NCI-H2081 (cell line): ENCODE measurements around the gene BMPR1B.
A peak's percentile ranks its signal among the peaks of the same experiment; 100 is the strongest.
"Not testable (repeated sequence)": the region's sequence is repeated elsewhere in the genome, so short reads cannot be mapped to it uniquely, and the experiment has no call there.

Experiments
- DNase-seq, 2 experiments: peaks; one replicate each; lab custom pipeline; 2025; lab: John Stamatoyannopoulos, UW

Gene BMPR1B

GRCh38 chr4:94763005-94763404, 5.2 kb downstream of the BMPR1B start:
- DNase-seq: no peak

- no peak for DNase-seq
Observed at GRCh38 chr4:94763500-94763899, 5.7 kb downstream of the BMPR1B start.

GRCh38 chr4:94764069-94764468, 6.3 kb downstream of the BMPR1B start:
- no peak for DNase-seq

- DNase-seq: no peak
Observed at GRCh38 chr4:94765174-94765573, 7.4 kb downstream of the BMPR1B start.

- DNase-seq: no peak
Observed at GRCh38 chr4:94765648-94766047, 7.9 kb downstream of the BMPR1B start.

- DNase-seq: no peak
Observed at GRCh38 chr4:94766856-94767255, 9.1 kb downstream of the BMPR1B start.

GRCh38 chr4:94767446-94767845, 9.7 kb downstream of the BMPR1B start:
- DNase-seq: no peak

GRCh38 chr4:94782707-94783106, 25.0 kb downstream of the BMPR1B start:
- no peak for DNase-seq

- DNase-seq: no peak
Observed at GRCh38 chr4:94791701-94792100, 33.9 kb downstream of the BMPR1B start.

GRCh38 chr4:94798808-94799207, 41.1 kb downstream of the BMPR1B start:
- DNase-seq: no peak

GRCh38 chr4:94801016-94801415, 43.3 kb downstream of the BMPR1B start:
- no peak for DNase-seq

GRCh38 chr4:94802091-94802490, 44.3 kb downstream of the BMPR1B start:
- no peak for DNase-seq

GRCh38 chr4:94803181-94803580, 45.4 kb downstream of the BMPR1B start:
- DNase-seq: no peak

GRCh38 chr4:94804650-94805049, 46.9 kb downstream of the BMPR1B start:
- DNase-seq: no peak

GRCh38 chr4:94806376-94806775, 48.6 kb downstream of the BMPR1B start:
- no peak for DNase-seq

GRCh38 chr4:94811643-94812042, 53.9 kb downstream of the BMPR1B start:
- no peak for DNase-seq

GRCh38 chr4:94813221-94813620, 55.5 kb downstream of the BMPR1B start:
- DNase-seq: no peak

GRCh38 chr4:94814237-94814636, 56.5 kb downstream of the BMPR1B start:
- DNase-seq: no peak

- DNase-seq: no peak
Observed at GRCh38 chr4:94819371-94820168, 61.8 kb downstream of the BMPR1B start.

GRCh38 chr4:94826206-94826605, 68.5 kb downstream of the BMPR1B start:
- DNase-seq: peak; percentile 49 to 81

GRCh38 chr4:94827481-94828110, 69.8 kb downstream of the BMPR1B start:
- DNase-seq: no peak

GRCh38 chr4:94828882-94829281, 71.1 kb downstream of the BMPR1B start:
- no peak for DNase-seq

- DNase-seq: peak in 1 of 2 experiments; percentile 12
Observed at GRCh38 chr4:94831607-94832006, 73.9 kb downstream of the BMPR1B start.

GRCh38 chr4:94832329-94832728, 74.6 kb downstream of the BMPR1B start:
- DNase-seq: not testable (repeated sequence)
